ENCODE measurements around the gene FAM174C.

GRCh38 chr19:1307320-1307719 is 32.0 kb downstream of the FAM174C start:
- TF ChIP-seq, protein P1, sequence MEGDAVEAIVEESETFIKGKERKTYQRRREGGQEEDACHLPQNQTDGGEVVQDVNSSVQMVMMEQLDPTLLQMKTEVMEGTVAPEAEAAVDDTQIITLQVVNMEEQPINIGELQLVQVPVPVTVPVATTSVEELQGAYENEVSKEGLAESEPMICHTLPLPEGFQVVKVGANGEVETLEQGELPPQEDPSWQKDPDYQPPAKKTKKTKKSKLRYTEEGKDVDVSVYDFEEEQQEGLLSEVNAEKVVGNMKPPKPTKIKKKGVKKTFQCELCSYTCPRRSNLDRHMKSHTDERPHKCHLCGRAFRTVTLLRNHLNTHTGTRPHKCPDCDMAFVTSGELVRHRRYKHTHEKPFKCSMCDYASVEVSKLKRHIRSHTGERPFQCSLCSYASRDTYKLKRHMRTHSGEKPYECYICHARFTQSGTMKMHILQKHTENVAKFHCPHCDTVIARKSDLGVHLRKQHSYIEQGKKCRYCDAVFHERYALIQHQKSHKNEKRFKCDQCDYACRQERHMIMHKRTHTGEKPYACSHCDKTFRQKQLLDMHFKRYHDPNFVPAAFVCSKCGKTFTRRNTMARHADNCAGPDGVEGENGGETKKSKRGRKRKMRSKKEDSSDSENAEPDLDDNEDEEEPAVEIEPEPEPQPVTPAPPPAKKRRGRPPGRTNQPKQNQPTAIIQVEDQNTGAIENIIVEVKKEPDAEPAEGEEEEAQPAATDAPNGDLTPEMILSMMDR (IDR thresholded peaks at IDR 0.05) = no peak
- TF ChIP-seq POLR2A (IDR thresholded peaks at IDR 0.05) (no peak), POLR2AphosphoS5 (IDR thresholded peaks at IDR 0.05) (no peak)
